Natural killer cell (primary cell): ENCODE results near the gene COL6A5. TPM values are rescaled to one million over a fixed set of nuclear protein-coding genes. Genes with fewer than 3 reads are reported as not detected.

Source experiments
- ATAC-seq, 3 donors: fragments of 150-1000 bp in 2 of 3; fragments of 200-7000 bp in 1 of 3; cut with Tn5 transposase; 1 replicate in 1 of 3; 2 replicates in 2 of 3; pipeline ENCODE4 v1.10.0; 2021; ENCODE audit warnings: mild to moderate bottlenecking in 2 of 3, moderate library complexity in 2 of 3
- DNase-seq, 2 donors: peaks; one replicate each; pipeline versions ENCODE4 v3.0.0 to v3.0.0-alpha.2; 2013 to 2021; ENCODE audit warnings: mixed read lengths in 1 of 2
- H3K27ac ChIP-seq: one replicate; pipeline ENCODE4 v1.5.1; 2013; ENCODE audit warnings: mild to moderate bottlenecking, low read length
- H3K27me3 ChIP-seq: one replicate; pipeline ENCODE4 v1.6.1; 2013; ENCODE audit warnings: low read length; ENCODE audit not compliant: control insufficient read depth, insufficient read depth
- H3K36me3 ChIP-seq: one replicate; pipeline ENCODE4 v1.6.1; 2013; ENCODE audit warnings: low read length; ENCODE audit not compliant: control insufficient read depth, insufficient read depth
- H3K4me1 ChIP-seq: one replicate; pipeline ENCODE4 v1.6.1; 2013; ENCODE audit warnings: low read length; ENCODE audit not compliant: control insufficient read depth, insufficient read depth
- H3K4me3 ChIP-seq: one replicate; pipeline ENCODE4 v1.5.1; 2013; ENCODE audit warnings: low read length
- H3K9me3 ChIP-seq: one replicate; pipeline ENCODE4 v1.6.1; 2013; ENCODE audit warnings: low read length; ENCODE audit not compliant: control insufficient read depth, insufficient read depth
- H3K27ac Mint-ChIP-seq, 2 donors: one replicate each; pipeline ENCODE4 v1.8.0; 2022; ENCODE audit warnings: mild to moderate bottlenecking in 2 of 2, mixed read lengths in 2 of 2, moderate library complexity in 1 of 2
- H3K27me3 Mint-ChIP-seq, 2 donors: one replicate each; pipeline ENCODE4 v1.8.0; 2022; ENCODE audit warnings: low read depth in 2 of 2, mixed read lengths in 2 of 2
- H3K36me3 Mint-ChIP-seq: one replicate; pipeline ENCODE4 v1.8.0; 2022; ENCODE audit warnings: mixed read lengths
- H3K4me1 Mint-ChIP-seq, 2 donors: one replicate each; pipeline ENCODE4 v1.8.0; 2022; ENCODE audit warnings: mixed read lengths in 2 of 2
- H3K4me3 Mint-ChIP-seq: one replicate; pipeline ENCODE4 v1.8.0; 2022; ENCODE audit warnings: mild to moderate bottlenecking, moderate library complexity, mixed read lengths
- H3K9me3 Mint-ChIP-seq, 2 donors: one replicate each; pipeline ENCODE4 v1.8.0; 2022; ENCODE audit warnings: mixed read lengths in 2 of 2
- WGBS: methylation state at CpG from one replicate; pipeline ENCODE4 v1.1.7; 2013; ENCODE audit warnings: missing lambda C conversion rate; ENCODE audit not compliant: insufficient coverage; 5-methylcytosine and 5-hydroxymethylcytosine counted together
- intact Hi-C: fragments of 100-400 bp; cut with micrococcal nuclease; formaldehyde crosslinking; loops from one replicate; pipeline ENCODE4 v1.14.2; 2022
- total RNA-seq, 4 donors: library from RNA; stranded (reverse); fragments of 120-200 nt in 1 of 4; gene quantifications; one replicate each; pipeline versions ENCODE4 v1.2.3 to v1.2.4, GENCODE V29; 2013 to 2022
- TF ChIP-seq, protein P1 (sequence below): fragments of 200-600 bp; IDR thresholded peaks from one replicate; pipeline ENCODE4 v1.8.0; 2022; ENCODE audit warnings: antibody characterized with exemption

Gene COL6A5
- total RNA-seq, 3 donors from 2014 or later (not counting 1 experiment from before 2014, with no cell fraction given), result not detected

DNA sequence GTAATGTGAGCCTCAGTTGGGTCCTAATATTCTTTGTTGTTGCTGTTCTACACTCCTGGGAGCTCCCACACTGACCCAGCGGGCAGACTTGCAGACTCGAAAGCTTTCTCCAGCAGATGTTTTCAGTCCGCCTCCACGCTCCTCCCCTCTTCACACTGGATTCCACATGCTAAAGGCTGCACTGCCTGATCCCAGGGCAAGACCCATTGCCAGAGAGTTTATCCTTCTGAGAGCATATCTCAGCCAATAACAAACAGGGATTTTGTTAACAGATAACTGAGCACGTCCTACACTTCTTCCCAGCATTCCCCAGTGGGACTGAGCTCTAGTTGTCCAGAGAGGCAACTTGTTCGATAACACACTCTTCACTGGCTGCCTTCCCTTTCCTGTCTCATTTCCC is 163.5 kb downstream of the COL6A5 start:
- Histone ChIP-seq H3K9me3 (no peaks in the 10 kb centered on the region), H3K27ac (no peak overlapping the region), H3K4me3 (no peak overlapping the region), H3K36me3 (no peaks in the 10 kb centered on the region), H3K27me3 (no peaks in the 10 kb centered on the region), H3K4me1 (no peaks in the 10 kb centered on the region)
- Mint-ChIP-seq H3K9me3 (peaks cover 0 to 6% of the 10 kb centered on the region in 2 donors), H3K4me3 (no peak overlapping the region), H3K4me1 (no peaks in the 10 kb centered on the region), H3K36me3 (no peaks in the 10 kb centered on the region), H3K27me3 (peaks cover 0 to 9% of the 10 kb centered on the region in 2 donors), H3K27ac (no peak overlapping the region)
- ATAC-seq (no peak), DNase-seq (no peak)
- intact Hi-C loops, result no loop called here
- WGBS, result 74% methylated on average over 6 of the region's 6 CpGs
- TF ChIP-seq, protein P1, sequence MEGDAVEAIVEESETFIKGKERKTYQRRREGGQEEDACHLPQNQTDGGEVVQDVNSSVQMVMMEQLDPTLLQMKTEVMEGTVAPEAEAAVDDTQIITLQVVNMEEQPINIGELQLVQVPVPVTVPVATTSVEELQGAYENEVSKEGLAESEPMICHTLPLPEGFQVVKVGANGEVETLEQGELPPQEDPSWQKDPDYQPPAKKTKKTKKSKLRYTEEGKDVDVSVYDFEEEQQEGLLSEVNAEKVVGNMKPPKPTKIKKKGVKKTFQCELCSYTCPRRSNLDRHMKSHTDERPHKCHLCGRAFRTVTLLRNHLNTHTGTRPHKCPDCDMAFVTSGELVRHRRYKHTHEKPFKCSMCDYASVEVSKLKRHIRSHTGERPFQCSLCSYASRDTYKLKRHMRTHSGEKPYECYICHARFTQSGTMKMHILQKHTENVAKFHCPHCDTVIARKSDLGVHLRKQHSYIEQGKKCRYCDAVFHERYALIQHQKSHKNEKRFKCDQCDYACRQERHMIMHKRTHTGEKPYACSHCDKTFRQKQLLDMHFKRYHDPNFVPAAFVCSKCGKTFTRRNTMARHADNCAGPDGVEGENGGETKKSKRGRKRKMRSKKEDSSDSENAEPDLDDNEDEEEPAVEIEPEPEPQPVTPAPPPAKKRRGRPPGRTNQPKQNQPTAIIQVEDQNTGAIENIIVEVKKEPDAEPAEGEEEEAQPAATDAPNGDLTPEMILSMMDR, result no peak

- Histone ChIP-seq H3K9me3 (no peaks in the 10 kb centered on the region), H3K36me3 (no peaks in the 10 kb centered on the region), H3K4me3 (no peak overlapping the region), H3K27ac (no peak overlapping the region), H3K4me1 (no peaks in the 10 kb centered on the region), H3K27me3 (peaks cover 17% of the 10 kb centered on the region)
- no peak overlapping the region for H3K27ac Mint-ChIP-seq
- H3K9me3 Mint-ChIP-seq, result peaks cover 0 to 9% of the 10 kb centered on the region in 2 donors
- H3K36me3 Mint-ChIP-seq, result no peaks in the 10 kb centered on the region
- intact Hi-C loops, result no loop called here
- TF ChIP-seq, protein P1, result no peak
- ATAC-seq (no peak), DNase-seq (no peak)
- WGBS, result 63% methylated on average over 1 of the region's 1 CpG
- H3K4me3 Mint-ChIP-seq, result no peak overlapping the region
- peaks cover 20 to 25% of the 10 kb centered on the region in 2 donors for H3K27me3 Mint-ChIP-seq
- no peaks in the 10 kb centered on the region for H3K4me1 Mint-ChIP-seq
Measured at GRCh38 chr3:130514681-130515080, 169.2 kb downstream of the COL6A5 start.

- Mint-ChIP-seq H3K27me3 (peaks cover 20 to 25% of the 10 kb centered on the region in 2 donors), H3K4me3 (no peak overlapping the region), H3K36me3 (no peaks in the 10 kb centered on the region), H3K4me1 (no peaks in the 10 kb centered on the region), H3K9me3 (peaks cover 0 to 9% of the 10 kb centered on the region in 2 donors), H3K27ac (no peak overlapping the region)
- intact Hi-C loops, result no loop called here
- Histone ChIP-seq H3K27ac (no peak overlapping the region), H3K36me3 (no peaks in the 10 kb centered on the region), H3K4me1 (no peaks in the 10 kb centered on the region), H3K4me3 (no peak overlapping the region), H3K27me3 (peaks cover 17% of the 10 kb centered on the region), H3K9me3 (no peaks in the 10 kb centered on the region)
- ATAC-seq, result no peak
- TF ChIP-seq, protein P1, result no peak
- no peak for DNase-seq
- 90% methylated on average over 2 of the region's 2 CpGs for WGBS
Measured at GRCh38 chr3:130515755-130516154, 170.3 kb downstream of the COL6A5 start.
